ENCODE results near the gene N4BP2L1. TPM values are rescaled to one million over a fixed set of nuclear protein-coding genes. Genes with fewer than 3 reads are reported as not detected.

N4BP2L1 gene
- total RNA-seq = 10 to 100 TPM; 10.1 to 10.4 TPM
- long read RNA-seq, donor 1, partial matches to known transcripts = 0 of 2 reads
- long read RNA-seq, donor 1, other reads (novel, unspliced or antisense) = 0 of 2 reads
- long read RNA-seq, donor 2, transcript N4BP2L1-204 (5 exons, 2,994 nt) = minor isoform, 5 of 20 reads
- long read RNA-seq, donor 2, transcript N4BP2L1-206 (2 exons, 1,145 nt) = minor isoform, 6 of 20 reads
- long read RNA-seq, donor 2, transcript N4BP2L1-202 (5 exons, 3,046 nt) = major isoform, 8 of 20 reads
- long read RNA-seq, donor 2, partial matches to known transcripts = 0 of 20 reads
- long read RNA-seq, donor 2, other reads (novel, unspliced or antisense) = 0 of 20 reads

DNA sequence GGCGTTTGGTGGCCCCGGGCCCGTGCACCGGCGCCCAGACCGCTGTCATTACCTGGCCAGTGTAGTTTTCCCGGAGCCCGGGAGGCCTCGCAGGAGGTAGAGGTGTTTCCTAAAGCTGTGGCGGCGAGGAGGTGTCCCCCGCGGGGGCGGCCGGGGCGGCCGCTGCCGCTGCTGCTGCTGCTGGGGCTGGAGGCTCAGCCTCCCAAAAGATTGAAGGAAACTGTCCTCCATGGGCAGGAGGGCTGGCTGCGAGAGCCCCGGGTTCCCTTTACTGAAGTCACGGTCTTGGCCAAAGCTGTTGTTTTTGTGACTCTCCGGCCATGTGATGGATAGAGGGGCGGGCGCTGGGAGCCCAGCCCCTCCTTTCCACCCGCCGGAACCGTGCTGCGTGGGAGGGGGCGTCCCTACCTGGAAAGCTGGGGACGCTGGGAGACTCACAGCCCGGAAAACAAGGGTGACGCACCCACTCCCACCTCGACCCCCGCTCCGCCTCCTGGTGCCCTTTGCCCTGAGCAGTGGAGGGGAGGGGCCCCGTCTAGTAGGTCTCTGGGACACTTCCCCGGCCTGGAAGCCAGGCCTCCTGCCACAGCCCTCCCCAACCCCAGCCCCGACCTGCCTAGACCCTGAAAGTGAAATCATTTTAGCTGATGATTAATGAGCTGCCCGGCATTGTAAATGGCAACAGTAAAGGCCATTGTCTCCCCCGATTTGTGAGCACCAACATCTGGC lies at the start of gene N4BP2L1:
Gene N4BP2L1 (minus strand): TSS at position 279 of the 729 bp plus-strand sequence. CDS start 48 bp downstream, at position 231.
- intact Hi-C loops (cut with DNase I) = no loop called here
- DNase-seq (ENCODE audit: low spot score) = peak; percentile 90

DNA sequence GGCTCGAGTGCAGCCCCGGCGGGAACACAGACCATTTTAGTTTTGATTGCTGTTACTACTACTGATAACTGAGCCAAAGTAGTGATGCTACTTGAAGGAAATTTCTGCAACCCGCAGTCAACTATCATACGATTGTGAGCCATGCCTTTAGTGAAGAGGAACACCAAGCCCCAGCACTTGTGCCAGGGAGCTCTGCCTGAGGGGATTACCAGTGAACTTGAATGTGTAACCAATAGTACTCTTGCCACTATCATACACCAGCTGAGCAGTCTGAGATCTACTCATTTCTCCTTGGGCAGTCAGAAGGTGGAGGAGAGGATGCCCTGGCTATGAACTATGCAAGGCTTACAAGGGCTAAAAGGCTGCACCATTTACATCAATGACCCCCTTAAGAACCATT lies 49.0 kb upstream of the N4BP2L1 start:
- intact Hi-C loops (cut with DNase I) = no loop called here
- no peak for DNase-seq (ENCODE audit: low spot score)

DNA sequence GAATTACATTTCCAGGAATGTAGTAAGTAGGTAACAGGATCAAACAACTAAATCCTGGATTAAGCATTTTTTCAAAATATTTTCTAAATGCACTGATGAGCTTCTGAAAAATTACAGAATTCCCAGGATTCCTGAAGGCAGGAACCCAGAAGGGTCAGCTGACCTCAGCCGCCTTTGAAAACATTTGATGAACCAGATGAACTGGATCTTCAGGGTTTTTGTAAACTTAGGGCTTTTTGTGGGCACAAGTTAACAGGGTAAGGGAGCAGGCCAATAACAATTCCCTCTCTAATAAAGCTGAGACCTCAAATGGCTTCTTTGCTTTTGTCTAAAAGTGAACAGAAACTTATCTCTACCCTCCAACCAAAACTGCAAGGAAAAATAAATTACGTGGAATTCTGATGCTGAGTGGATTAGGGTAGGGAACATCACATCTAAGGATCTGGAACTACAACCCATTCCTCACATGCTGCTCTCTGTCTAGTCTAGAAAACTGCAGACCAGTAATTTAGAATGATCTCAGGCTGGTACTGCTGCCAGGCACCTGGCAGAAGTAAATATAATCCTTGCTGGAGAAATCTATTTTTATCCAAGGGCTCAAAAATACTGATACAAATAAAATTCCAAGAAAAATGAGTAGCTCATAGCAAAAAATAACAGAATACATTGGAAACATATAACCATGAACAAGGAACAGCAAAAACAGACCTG lies 48.2 kb upstream of the N4BP2L1 start:
- intact Hi-C loops (cut with DNase I) = no loop called here
- no peak for DNase-seq (ENCODE audit: low spot score)

GRCh38 chr13:32474999-32475792 lies 47.3 kb upstream of the N4BP2L1 start:
- intact Hi-C loops (cut with DNase I) = no loop called here
- no peak for DNase-seq (ENCODE audit: low spot score)

DNA sequence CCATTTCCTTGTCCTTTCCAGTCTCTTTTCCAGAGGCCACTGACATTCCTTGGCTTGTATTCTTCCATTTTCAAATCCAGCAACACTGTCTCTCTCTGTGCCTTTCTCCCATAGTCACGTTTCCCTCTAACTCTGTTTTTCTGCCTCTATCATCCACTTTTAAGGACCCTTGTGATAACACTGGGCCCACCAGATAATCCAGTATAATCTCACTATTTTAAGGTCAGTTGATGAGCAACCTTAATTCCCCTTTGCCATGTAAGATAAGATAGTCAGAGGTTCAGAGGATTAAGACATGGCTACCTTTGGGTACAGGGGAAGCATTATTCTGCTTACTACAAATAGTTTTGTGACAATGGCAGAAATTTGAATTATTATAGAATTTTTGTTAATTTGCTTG lies 45.7 kb upstream of the N4BP2L1 start:
- intact Hi-C loops (cut with DNase I) = no loop called here
- DNase-seq (ENCODE audit: low spot score) = no peak

DNA sequence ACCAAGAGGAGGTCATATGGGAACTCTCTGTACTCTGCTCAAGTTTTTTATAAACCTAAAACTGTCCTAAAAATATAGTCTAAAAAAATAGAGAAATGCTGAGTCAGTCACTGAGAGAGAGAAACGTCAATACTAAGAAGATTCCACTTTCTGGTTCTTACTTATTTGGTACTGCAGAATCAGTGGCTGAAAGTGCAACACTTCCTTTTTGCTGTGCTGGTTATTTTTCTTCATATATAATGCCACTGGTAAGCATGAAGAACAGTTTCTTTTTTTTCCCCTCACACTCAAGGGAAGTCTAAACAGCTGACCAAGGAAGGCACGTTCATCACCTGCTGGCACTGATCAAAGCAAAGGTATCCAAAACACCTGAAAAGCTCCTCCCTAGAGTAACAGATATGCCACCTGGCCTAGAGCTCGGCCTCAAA lies 44.3 kb upstream of the N4BP2L1 start:
- intact Hi-C loops (cut with DNase I) = no loop called here

DNA sequence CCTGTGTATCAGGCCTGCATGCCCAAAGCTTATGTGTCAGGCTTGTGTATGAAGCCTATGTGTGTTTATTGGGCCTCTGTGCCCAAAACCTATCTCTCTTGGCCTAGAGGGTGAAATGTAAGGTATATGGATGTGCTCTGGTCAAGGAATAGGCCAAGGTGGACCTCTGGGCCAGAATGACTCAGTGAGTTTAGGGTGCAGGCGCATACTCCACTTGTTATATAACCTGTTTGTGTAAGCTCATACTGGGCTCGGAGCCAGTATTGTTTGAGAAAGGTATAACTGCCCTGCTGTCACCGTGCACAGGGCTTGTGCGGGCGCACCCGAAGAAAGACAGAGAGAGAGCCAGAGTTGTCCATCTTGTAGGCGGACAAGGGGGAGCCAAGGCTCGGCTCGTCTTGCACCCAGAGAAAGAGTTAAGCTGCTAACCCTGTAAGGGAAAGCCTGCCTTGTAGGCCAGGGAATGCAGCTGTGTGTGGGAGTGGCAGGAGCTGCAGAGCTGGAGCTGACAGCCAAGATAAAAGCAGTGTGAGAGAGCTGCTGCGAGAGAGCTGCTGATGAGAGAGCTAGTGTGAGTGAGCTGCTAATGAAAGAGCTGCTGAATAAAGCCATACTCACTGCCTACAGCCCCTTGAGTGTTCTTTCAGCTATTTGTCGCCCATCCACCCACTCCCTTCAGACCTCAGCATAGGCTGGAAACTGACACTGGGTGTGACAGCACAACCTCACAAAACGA lies 43.4 kb upstream of the N4BP2L1 start:
- no peak for DNase-seq (ENCODE audit: low spot score)
- intact Hi-C loops (cut with DNase I) = no loop called here

More for the DNA sequence above, 44.3 kb upstream of the N4BP2L1 start:
- DNase-seq (ENCODE audit: low spot score) = no peak

DNA sequence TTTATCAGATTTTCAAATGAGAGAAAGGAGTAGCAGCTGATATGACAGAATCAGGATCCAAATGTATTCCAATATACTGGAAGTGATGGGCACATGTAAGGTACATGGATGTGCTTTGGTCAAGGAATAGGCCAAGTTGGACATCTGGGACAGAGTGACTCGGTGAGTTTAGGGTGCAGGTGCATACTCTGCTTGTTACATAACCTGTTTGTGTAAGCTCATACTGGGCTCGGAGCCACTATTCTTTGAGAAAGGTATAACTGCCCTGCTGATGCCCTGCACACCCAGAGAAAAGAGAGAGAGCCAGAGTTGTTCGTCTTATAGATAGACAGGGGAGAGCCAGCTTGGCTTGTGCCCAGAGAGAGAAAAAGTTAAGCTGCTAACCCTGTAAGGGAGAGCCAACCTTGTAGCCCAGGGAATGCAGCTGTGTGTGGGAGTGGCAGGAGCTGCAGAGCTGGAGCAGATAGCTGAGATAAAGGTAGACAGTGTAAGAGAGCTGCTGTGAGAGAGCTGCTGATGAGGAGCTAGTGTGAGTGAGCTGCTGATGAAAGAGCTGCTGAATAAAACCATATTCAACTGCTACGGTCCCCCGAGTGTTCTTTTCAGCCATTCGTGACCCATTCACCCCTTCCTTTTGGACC lies 40.7 kb upstream of the N4BP2L1 start:
- intact Hi-C loops (cut with DNase I) = no loop called here
- DNase-seq (ENCODE audit: low spot score) = no peak

DNA sequence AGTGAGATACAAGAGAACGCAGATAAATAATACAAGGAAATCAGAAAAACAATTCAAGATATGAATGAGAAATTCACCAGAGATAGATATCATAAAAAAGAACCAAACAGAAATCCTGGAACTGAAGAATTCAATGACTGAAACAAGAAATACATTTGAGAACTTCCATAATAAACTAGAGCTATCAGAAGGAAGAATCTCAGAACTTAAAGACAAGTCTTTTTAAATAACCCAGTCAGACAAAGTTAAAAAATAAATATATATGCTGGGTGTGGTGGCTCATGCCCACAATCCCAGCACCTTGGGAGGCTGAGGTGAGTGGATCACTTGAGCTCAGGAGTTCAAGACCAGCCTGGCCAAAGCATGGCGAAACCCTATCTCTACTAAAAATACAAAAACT lies 28.7 kb upstream of the N4BP2L1 start:
- DNase-seq (ENCODE audit: low spot score) = no peak
- intact Hi-C loops (cut with DNase I) = no loop called here

- no peak for DNase-seq (ENCODE audit: low spot score)
- intact Hi-C loops (cut with DNase I) = no loop called here
Measured at GRCh38 chr13:32455594-32455903, 27.6 kb upstream of the N4BP2L1 start.

- DNase-seq (ENCODE audit: low spot score) = no peak
- intact Hi-C loops (cut with DNase I) = no loop called here
Measured at GRCh38 chr13:32454886-32455593, 27.1 kb upstream of the N4BP2L1 start.

DNA sequence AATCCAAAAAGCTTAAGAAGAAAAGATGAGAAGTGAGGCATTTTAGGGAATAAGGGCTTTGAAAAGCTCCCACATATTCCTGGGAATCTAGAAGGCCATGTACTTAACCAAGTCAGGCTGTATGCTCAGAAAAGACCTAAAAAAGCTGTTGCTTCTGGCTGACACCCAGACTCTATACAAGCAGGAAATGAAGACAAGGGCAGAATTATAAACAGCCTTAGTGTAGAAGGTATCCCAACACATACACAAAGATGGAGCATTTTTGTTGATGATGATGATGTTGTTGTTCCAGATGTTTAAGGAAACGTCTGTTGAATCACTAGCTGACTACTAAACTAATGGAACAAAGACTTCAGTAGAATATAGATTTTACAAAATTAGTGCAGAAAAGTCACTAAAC lies 26.1 kb upstream of the N4BP2L1 start:
- DNase-seq (ENCODE audit: low spot score) = no peak
- intact Hi-C loops (cut with DNase I) = no loop called here

DNA sequence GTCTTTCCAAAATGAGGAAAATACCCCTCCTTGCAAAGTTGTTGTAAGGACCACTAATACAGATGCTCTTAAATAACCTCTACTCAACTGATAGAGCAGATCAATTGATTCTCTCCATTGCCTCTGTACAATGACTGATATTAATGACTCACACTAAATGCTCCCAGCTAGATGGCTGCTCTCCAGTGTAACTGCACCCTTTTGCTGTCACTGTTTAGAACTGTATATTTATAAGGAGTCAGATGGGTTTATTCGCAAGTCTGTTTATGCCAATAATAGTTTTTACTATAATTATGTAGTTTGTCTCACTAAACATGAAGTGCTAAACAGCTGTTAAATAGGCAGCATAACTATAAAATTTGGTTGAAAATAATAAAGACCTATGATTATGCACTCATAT lies 21.0 kb upstream of the N4BP2L1 start:
- intact Hi-C loops (cut with DNase I) = no loop called here
- DNase-seq (ENCODE audit: low spot score) = no peak

GRCh38 chr13:32447894-32448623 lies 20.1 kb upstream of the N4BP2L1 start:
- intact Hi-C loops (cut with DNase I) = no loop called here
- DNase-seq (ENCODE audit: low spot score) = no peak

GRCh38 chr13:32446773-32447465 lies 19.0 kb upstream of the N4BP2L1 start:
- DNase-seq (ENCODE audit: low spot score) = no peak
- intact Hi-C loops (cut with DNase I) = no loop called here

- DNase-seq (ENCODE audit: low spot score) = no peak
- intact Hi-C loops (cut with DNase I) = no loop called here
Measured at GRCh38 chr13:32446220-32446619, 18.3 kb upstream of the N4BP2L1 start.

- intact Hi-C loops (cut with DNase I) = no loop called here
- no peak for DNase-seq (ENCODE audit: low spot score)
Measured at GRCh38 chr13:32445461-32445860, 17.5 kb upstream of the N4BP2L1 start.
